Uterus (tissue), 4 donors: ENCODE measurements around the gene AUTS2. TPM values are rescaled to one million over a fixed set of nuclear protein-coding genes. Genes with fewer than 3 reads are reported as not detected.

Source experiments
- DNase-seq, 2 donors: peaks; one replicate each; pipeline ENCODE4 v3.0.0-alpha.2; 2019 to 2020
- H3K27ac ChIP-seq, 2 donors: fragments of 200-600 bp; sonication (generic); 1 replicate in 1 of 2; 2 replicates in 1 of 2; pipeline ENCODE4 v1.5.1; 2016 to 2018
- H3K27me3 ChIP-seq, 2 donors: fragments of 200-600 bp; sonication (generic); one replicate each; pipeline ENCODE4 v1.5.1; 2018 to 2019; ENCODE audit warnings: control low read depth in 1 of 2
- H3K36me3 ChIP-seq, 2 donors: fragments of 200-600 bp; sonication (generic); one replicate each; pipeline ENCODE4 v1.5.1; 2019; ENCODE audit warnings: control low read depth in 1 of 2
- H3K4me1 ChIP-seq, 2 donors: fragments of 200-600 bp; sonication (generic); one replicate each; pipeline ENCODE4 v1.5.1; 2018 to 2019; ENCODE audit warnings: control low read depth in 1 of 2
- H3K4me3 ChIP-seq, 2 donors: fragments of 200-600 bp; sonication (generic); 1 replicate in 1 of 2; 2 replicates in 1 of 2; pipeline ENCODE4 v1.5.1; 2018 to 2019; ENCODE audit warnings: mild to moderate bottlenecking in 1 of 2
- H3K9me3 ChIP-seq, 2 donors: fragments of 200-600 bp; sonication (generic); one replicate each; pipeline ENCODE4 v1.5.1; 2019; ENCODE audit warnings: control low read depth in 1 of 2
- POLR2A ChIP-seq, 2 donors: fragments of 450-650 bp; IDR thresholded peaks; one replicate each; pipeline ENCODE4 v1.6.1; 2016; ENCODE audit warnings: antibody characterized with exemption in 2 of 2, mild to moderate bottlenecking in 1 of 2, moderate library complexity in 1 of 2
- intact Hi-C: fragments of 100-400 bp; cut with DNase I; formaldehyde crosslinking; loops from one replicate; pipeline ENCODE4 v1.15.1; 2023; ENCODE audit warnings: low total_unique reads
- total RNA-seq, 4 donors: library from RNA; depleted of rRNA in 3 of 4; stranded (reverse); fragments of >200 nt in 3 of 4; gene quantifications; one replicate each; pipeline versions ENCODE4 v1.1.0 to v1.2.4, GENCODE V29; 2014 to 2023
- TF ChIP-seq, protein P1 (sequence below), 4 experiments: fragments of 200-600 bp in 2 of 4; fragments of 450-650 bp in 2 of 4; sonication (generic) in 2 of 4; IDR thresholded peaks; one replicate each; pipeline ENCODE4 v1.5.1; 2016 to 2019; ENCODE audit warnings: antibody characterized with exemption in 4 of 4, mild to moderate bottlenecking in 2 of 4, moderate library complexity in 1 of 4
- donor health status: DM: yes; HTN: yes; CAD: no.

AUTS2 gene
- total RNA-seq, 4 donors from 2014 or later, result 10.5 to 58.2 (median 30.0) TPM

DNA sequence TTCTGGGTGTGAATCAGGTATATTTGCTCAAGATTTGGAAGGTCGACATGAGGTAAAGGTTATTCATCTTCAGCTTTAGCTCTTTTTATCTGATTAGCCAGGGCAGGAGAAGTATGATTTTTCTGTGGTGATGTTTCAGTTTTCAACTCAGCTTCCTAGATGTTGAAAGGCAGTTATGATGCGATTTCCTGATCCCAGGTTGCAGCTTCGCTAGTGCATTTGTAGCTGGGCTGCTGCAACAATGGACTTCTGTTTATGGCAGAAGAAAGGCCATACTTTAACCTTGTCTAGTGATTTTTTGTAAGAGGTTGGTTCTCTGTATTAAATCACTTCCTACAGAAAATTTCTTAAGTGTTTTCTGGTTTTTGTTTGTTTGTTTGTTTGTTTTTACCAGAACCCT is 619.3 kb downstream of the AUTS2 start:
- Histone ChIP-seq H3K4me1 (no peaks in the 10 kb centered on the region), H3K9me3 (no peaks in the 10 kb centered on the region), H3K27me3 (no peaks in the 10 kb centered on the region), H3K4me3 (no peak overlapping the region), H3K36me3 (no peaks in the 10 kb centered on the region), H3K27ac (no peak overlapping the region)
- DNase-seq, result no peak
- TF ChIP-seq POLR2A (IDR thresholded peaks at IDR 0.05), result no peak
- TF ChIP-seq, protein P1, sequence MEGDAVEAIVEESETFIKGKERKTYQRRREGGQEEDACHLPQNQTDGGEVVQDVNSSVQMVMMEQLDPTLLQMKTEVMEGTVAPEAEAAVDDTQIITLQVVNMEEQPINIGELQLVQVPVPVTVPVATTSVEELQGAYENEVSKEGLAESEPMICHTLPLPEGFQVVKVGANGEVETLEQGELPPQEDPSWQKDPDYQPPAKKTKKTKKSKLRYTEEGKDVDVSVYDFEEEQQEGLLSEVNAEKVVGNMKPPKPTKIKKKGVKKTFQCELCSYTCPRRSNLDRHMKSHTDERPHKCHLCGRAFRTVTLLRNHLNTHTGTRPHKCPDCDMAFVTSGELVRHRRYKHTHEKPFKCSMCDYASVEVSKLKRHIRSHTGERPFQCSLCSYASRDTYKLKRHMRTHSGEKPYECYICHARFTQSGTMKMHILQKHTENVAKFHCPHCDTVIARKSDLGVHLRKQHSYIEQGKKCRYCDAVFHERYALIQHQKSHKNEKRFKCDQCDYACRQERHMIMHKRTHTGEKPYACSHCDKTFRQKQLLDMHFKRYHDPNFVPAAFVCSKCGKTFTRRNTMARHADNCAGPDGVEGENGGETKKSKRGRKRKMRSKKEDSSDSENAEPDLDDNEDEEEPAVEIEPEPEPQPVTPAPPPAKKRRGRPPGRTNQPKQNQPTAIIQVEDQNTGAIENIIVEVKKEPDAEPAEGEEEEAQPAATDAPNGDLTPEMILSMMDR (IDR thresholded peaks at IDR 0.05), result no peak
- intact Hi-C loops, result no loop called here

DNA sequence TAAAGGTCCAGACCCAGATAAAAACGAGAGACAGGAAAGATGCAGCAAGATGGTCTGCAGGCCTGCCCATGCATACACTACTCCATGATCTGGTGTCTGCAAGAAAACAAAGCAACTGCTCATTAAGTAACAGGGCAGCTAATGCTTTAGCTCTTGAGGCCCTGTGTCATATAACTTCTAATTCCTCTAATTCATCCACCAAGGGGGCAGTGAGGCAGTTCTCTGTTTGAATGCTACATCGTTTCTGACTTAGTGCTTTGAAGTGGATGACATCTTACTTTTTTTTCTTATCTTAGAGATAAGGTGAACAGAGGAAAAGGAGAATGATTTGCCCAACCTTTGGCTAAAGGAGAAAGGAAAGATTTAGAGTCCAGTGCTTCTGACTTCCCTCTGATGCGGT is 619.7 kb downstream of the AUTS2 start:
- H3K4me3 ChIP-seq, result no peak overlapping the region
- no peak overlapping the region for H3K27ac ChIP-seq
- no peaks in the 10 kb centered on the region for H3K36me3 ChIP-seq
- TF ChIP-seq, protein P1 (IDR thresholded peaks at IDR 0.05), result no peak
- TF ChIP-seq POLR2A (IDR thresholded peaks at IDR 0.05), result no peak
- no peaks in the 10 kb centered on the region for H3K4me1 ChIP-seq
- intact Hi-C loops, result no loop called here
- no peak for DNase-seq
- no peaks in the 10 kb centered on the region for H3K27me3 ChIP-seq
- H3K9me3 ChIP-seq, result no peaks in the 10 kb centered on the region

DNA sequence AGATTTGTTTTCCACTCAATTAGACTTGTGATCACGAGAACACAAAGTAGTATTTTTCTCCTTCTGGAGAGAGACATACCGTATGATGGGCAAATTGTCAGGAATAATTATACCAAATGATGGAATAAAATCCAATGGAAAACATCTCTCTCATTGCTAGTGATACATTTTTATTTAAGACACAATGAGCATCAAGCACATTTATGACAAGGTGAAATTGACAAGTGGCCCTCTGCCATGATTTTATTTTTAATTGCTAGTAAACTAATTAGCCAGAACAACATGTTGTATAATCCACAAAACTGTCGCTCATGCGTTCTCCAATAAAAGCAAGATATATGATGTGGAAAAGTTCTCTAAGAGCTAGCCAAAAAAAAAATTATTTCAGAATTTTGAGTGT is 620.8 kb downstream of the AUTS2 start:
- Histone ChIP-seq H3K4me1 (no peaks in the 10 kb centered on the region), H3K27ac (no peak overlapping the region), H3K9me3 (no peaks in the 10 kb centered on the region), H3K27me3 (no peaks in the 10 kb centered on the region), H3K36me3 (no peaks in the 10 kb centered on the region), H3K4me3 (no peak overlapping the region)
- DNase-seq, result no peak
- no peak for TF ChIP-seq POLR2A (IDR thresholded peaks at IDR 0.05)
- TF ChIP-seq, protein P1 (IDR thresholded peaks at IDR 0.05), result no peak
- intact Hi-C loops, result no loop called here

DNA sequence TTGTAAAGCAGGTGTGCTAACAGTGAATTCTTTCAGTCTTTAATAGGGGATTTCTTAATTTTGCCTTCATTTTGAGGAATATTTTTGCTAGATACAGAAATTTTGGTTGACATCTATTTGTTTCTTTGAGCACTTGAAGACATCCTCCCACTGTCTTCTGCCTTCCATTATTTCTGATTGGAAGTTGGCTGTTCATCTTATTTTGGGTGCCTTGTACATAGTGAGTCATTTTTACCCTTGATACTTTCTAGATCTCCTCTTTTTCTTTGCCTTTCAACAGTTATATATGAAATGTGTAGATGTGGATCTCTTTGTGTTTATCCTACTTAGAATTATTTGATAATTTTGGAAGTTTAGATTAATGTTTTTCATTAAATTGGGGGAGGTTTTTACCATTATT is 631.0 kb downstream of the AUTS2 start:
- no peak for DNase-seq
- H3K4me3 ChIP-seq, result no peak overlapping the region
- intact Hi-C loops, result no loop called here
- no peak for TF ChIP-seq POLR2A (IDR thresholded peaks at IDR 0.05)
- TF ChIP-seq, protein P1 (IDR thresholded peaks at IDR 0.05), result no peak
- no peaks in the 10 kb centered on the region for H3K27me3 ChIP-seq
- no peaks in the 10 kb centered on the region for H3K36me3 ChIP-seq
- H3K4me1 ChIP-seq, result no peaks in the 10 kb centered on the region
- H3K27ac ChIP-seq, result no peak overlapping the region
- H3K9me3 ChIP-seq, result peaks cover 0 to 18% of the 10 kb centered on the region in 2 donors

DNA sequence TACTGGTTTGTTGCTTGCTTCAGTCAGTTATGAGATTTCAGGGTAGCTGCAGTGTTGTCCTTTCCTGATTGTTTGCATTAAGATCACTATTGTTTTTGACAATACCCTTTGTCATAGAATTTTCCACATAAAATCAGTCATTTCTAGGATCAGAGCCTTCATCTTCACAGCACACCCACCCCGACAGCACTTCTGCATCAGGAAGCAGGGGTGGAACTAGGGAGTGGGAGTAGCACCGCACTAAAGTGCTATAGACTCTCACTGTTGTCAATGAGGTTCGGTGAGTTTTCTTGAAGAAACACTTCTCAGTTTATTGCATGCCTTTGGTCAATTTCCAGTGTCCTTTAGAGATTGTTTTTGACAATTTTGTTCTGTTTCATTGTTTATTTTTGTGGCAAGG is 632.5 kb downstream of the AUTS2 start:
- no peaks in the 10 kb centered on the region for H3K4me1 ChIP-seq
- TF ChIP-seq POLR2A (IDR thresholded peaks at IDR 0.05), result no peak
- TF ChIP-seq, protein P1 (IDR thresholded peaks at IDR 0.05), result no peak
- H3K27ac ChIP-seq, result no peak overlapping the region
- DNase-seq, result no peak
- intact Hi-C loops, result no loop called here
- peaks cover 0 to 18% of the 10 kb centered on the region in 2 donors for H3K9me3 ChIP-seq
- no peaks in the 10 kb centered on the region for H3K36me3 ChIP-seq
- no peak overlapping the region for H3K4me3 ChIP-seq
- no peaks in the 10 kb centered on the region for H3K27me3 ChIP-seq
